GM19238 (cell line): ENCODE data around the gene KCNRG.
A peak's percentile ranks its signal among the peaks of the same experiment; 100 is the strongest.
"Not testable (repeated sequence)": the region's sequence is repeated elsewhere in the genome, so short reads cannot be mapped to it uniquely, and the experiment has no call there.

Source experiments
- DNase-seq: peaks from one replicate; pipeline ENCODE4 v3.0.0; 2011; ENCODE audit warnings: low spot score; ENCODE audit not compliant: insufficient read length

Gene KCNRG

GRCh38 chr13:50015258-50015657 lies at the start of gene KCNRG:
KCNRG (plus strand) TSS chr13:50015444; CDS start chr13:50015494, 50 bp downstream.
- DNase-seq, result no peak

GRCh38 chr13:49967456-49967855 lies 47.8 kb upstream of the KCNRG start:
- no peak for DNase-seq

GRCh38 chr13:49972709-49973108 lies 42.5 kb upstream of the KCNRG start:
- no peak for DNase-seq

- DNase-seq, result no peak
Measured at GRCh38 chr13:49975826-49976225, 39.4 kb upstream of the KCNRG start.

GRCh38 chr13:49976314-49977258 lies 38.7 kb upstream of the KCNRG start:
- peak; percentile 51 for DNase-seq

GRCh38 chr13:49977992-49978391 lies 37.3 kb upstream of the KCNRG start:
- DNase-seq, result no peak

GRCh38 chr13:49980266-49980665 lies 35.0 kb upstream of the KCNRG start:
- no peak for DNase-seq

GRCh38 chr13:49985129-49985528 lies 30.1 kb upstream of the KCNRG start:
- no peak for DNase-seq

GRCh38 chr13:49986471-49986870 lies 28.8 kb upstream of the KCNRG start:
- no peak for DNase-seq

- not testable (repeated sequence) for DNase-seq
Measured at GRCh38 chr13:49990612-49991011, 24.6 kb upstream of the KCNRG start.

GRCh38 chr13:49993111-49993510 lies 22.1 kb upstream of the KCNRG start:
- no peak for DNase-seq

GRCh38 chr13:49993666-49994065 lies 21.6 kb upstream of the KCNRG start:
- DNase-seq, result no peak

- DNase-seq, result no peak
Measured at GRCh38 chr13:49995625-49996101, 19.6 kb upstream of the KCNRG start.

- peak; percentile 72 for DNase-seq
Measured at GRCh38 chr13:49996161-49996915, 18.9 kb upstream of the KCNRG start.

- peak; percentile 66 for DNase-seq
Measured at GRCh38 chr13:49996951-49997895, 18.0 kb upstream of the KCNRG start, which contains the start of gene TRIM13. TRIM13 (plus strand) TSS chr13:49997042; CDS start chr13:50011941, 14,899 bp downstream.

- no peak for DNase-seq
Measured at GRCh38 chr13:49997955-49998354, 17.3 kb upstream of the KCNRG start.

GRCh38 chr13:49998714-49999624 lies 16.3 kb upstream of the KCNRG start:
- DNase-seq, result no peak

- no peak for DNase-seq
Measured at GRCh38 chr13:50001287-50001686, 14.0 kb upstream of the KCNRG start.

- no peak for DNase-seq
Measured at GRCh38 chr13:50006426-50007135, 8.7 kb upstream of the KCNRG start.
